GM06990 (cell line): ENCODE measurements around the gene RHOT1.
"Not testable (repeated sequence)": the region's sequence is repeated elsewhere in the genome, so short reads cannot be mapped to it uniquely, and the experiment has no call there.

Source experiments
- DNase-seq: peaks from one replicate; pipeline ENCODE4 v3.0.0-alpha.2; 2011; ENCODE audit not compliant: insufficient read length; ENCODE audit errors: extremely low read depth
- H3K27me3 ChIP-seq: replicated peaks from 2 replicates; pipeline ENCODE4 v1.6.0; 2011; ENCODE audit warnings: low read length; ENCODE audit not compliant: control insufficient read depth, insufficient read depth
- H3K36me3 ChIP-seq: 2 replicates; pipeline ENCODE4 v1.5.1; 2011; ENCODE audit warnings: low read length; ENCODE audit not compliant: control insufficient read depth, insufficient read depth
- H3K4me3 ChIP-seq: replicated peaks from 2 replicates; pipeline ENCODE4 v1.5.1; 2011; ENCODE audit warnings: low read depth, mild to moderate bottlenecking, control low read depth, low read length
- CTCF ChIP-seq: IDR thresholded peaks from 2 replicates; pipeline ENCODE4 v1.5.1; 2011; ENCODE audit warnings: low read length, control low read depth, mild to moderate bottlenecking, inconsistent platforms; ENCODE audit not compliant: insufficient read depth, poor library complexity, severe bottlenecking

Gene RHOT1

GRCh38 chr17:32159586-32160438 lies 17.5 kb downstream of the RHOT1 start:
- Histone ChIP-seq H3K27me3 (no peaks in the 10 kb centered on the region), H3K4me3 (no peak overlapping the region), H3K36me3 (peaks cover 9% of the 10 kb centered on the region)
- TF ChIP-seq CTCF, result no peak
- DNase-seq, result no peak

GRCh38 chr17:32160526-32160925 lies 18.2 kb downstream of the RHOT1 start:
- DNase-seq, result no peak
- no peak overlapping the region for H3K4me3 ChIP-seq
- H3K27me3 ChIP-seq, result no peaks in the 10 kb centered on the region
- TF ChIP-seq CTCF, result no peak
- H3K36me3 ChIP-seq, result peaks cover 9% of the 10 kb centered on the region

- DNase-seq, result no peak
Observed at GRCh38 chr17:32161029-32161428, 18.7 kb downstream of the RHOT1 start.

GRCh38 chr17:32161506-32162365 lies 19.4 kb downstream of the RHOT1 start:
- DNase-seq, result no peak
- no peak overlapping the region for H3K4me3 ChIP-seq
- H3K36me3 ChIP-seq, result peaks cover 9% of the 10 kb centered on the region
- no peaks in the 10 kb centered on the region for H3K27me3 ChIP-seq
- no peak for TF ChIP-seq CTCF

More at GRCh38 chr17:32161029-32161428, 18.7 kb downstream of the RHOT1 start:
- Histone ChIP-seq H3K27me3 (no peaks in the 10 kb centered on the region), H3K4me3 (no peak overlapping the region), H3K36me3 (peaks cover 9% of the 10 kb centered on the region)
- no peak for TF ChIP-seq CTCF

- Histone ChIP-seq H3K36me3 (no peaks in the 10 kb centered on the region; the same call in none of the 2 replicates), H3K27me3 (no peaks in the 10 kb centered on the region), H3K4me3 (no peak overlapping the region)
- no peak for TF ChIP-seq CTCF
- DNase-seq, result no peak
Observed at GRCh38 chr17:32174889-32175288, 32.6 kb downstream of the RHOT1 start.

GRCh38 chr17:32178679-32179078 lies 36.4 kb downstream of the RHOT1 start:
- not testable (repeated sequence) for H3K36me3 ChIP-seq

GRCh38 chr17:32179103-32179502 lies 36.8 kb downstream of the RHOT1 start:
- not testable (repeated sequence) for DNase-seq, H3K4me3 ChIP-seq, H3K27me3 ChIP-seq, H3K36me3 ChIP-seq

More at GRCh38 chr17:32178679-32179078, 36.4 kb downstream of the RHOT1 start:
- not testable (repeated sequence) for H3K4me3 ChIP-seq, DNase-seq, H3K27me3 ChIP-seq

GRCh38 chr17:32179526-32179925 lies 37.2 kb downstream of the RHOT1 start:
- H3K36me3 ChIP-seq, DNase-seq, H3K4me3 ChIP-seq, H3K27me3 ChIP-seq: not testable (repeated sequence)
